ENCODE data around the gene DISC1.

DISC1 gene

DNA sequence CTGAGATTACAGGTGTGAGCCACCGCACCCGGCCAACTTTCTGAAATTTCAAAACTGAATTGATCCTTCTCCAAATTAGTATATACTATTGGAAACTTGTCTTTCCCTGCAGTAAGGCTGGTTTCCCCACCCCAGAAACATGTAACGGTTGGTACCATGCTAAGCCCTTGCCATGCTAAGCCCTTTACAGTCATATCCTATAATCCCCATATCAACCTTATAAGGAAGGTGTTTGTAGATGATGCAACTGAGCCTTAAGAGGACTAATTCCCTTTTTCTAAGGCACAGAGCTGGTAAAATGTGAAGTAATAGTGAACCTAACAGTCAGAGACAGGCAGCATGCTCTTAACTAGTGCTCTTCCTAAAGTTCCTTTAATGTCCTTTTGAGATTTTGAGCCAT, 413.7 kb downstream of the DISC1 start:
- TF ChIP-seq, protein P1, sequence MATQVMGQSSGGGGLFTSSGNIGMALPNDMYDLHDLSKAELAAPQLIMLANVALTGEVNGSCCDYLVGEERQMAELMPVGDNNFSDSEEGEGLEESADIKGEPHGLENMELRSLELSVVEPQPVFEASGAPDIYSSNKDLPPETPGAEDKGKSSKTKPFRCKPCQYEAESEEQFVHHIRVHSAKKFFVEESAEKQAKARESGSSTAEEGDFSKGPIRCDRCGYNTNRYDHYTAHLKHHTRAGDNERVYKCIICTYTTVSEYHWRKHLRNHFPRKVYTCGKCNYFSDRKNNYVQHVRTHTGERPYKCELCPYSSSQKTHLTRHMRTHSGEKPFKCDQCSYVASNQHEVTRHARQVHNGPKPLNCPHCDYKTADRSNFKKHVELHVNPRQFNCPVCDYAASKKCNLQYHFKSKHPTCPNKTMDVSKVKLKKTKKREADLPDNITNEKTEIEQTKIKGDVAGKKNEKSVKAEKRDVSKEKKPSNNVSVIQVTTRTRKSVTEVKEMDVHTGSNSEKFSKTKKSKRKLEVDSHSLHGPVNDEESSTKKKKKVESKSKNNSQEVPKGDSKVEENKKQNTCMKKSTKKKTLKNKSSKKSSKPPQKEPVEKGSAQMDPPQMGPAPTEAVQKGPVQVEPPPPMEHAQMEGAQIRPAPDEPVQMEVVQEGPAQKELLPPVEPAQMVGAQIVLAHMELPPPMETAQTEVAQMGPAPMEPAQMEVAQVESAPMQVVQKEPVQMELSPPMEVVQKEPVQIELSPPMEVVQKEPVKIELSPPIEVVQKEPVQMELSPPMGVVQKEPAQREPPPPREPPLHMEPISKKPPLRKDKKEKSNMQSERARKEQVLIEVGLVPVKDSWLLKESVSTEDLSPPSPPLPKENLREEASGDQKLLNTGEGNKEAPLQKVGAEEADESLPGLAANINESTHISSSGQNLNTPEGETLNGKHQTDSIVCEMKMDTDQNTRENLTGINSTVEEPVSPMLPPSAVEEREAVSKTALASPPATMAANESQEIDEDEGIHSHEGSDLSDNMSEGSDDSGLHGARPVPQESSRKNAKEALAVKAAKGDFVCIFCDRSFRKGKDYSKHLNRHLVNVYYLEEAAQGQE (IDR thresholded peaks at IDR 0.05; ENCODE audit: low read depth) = no peak
- TF ChIP-seq FOXM1 (IDR thresholded peaks at IDR 0.05; ENCODE audit: borderline replicate concordance, low read depth) = no peak
- TF ChIP-seq EP300 (IDR thresholded peaks at IDR 0.05; ENCODE audit: borderline replicate concordance) = no peak
- no peak for TF ChIP-seq TAF1 (IDR thresholded peaks at IDR 0.05; ENCODE audit: low read depth)
- no peak for TF ChIP-seq ZBTB7A (IDR thresholded peaks at IDR 0.05; ENCODE audit: low read depth)
- no peak for TF ChIP-seq CREB1 (IDR thresholded peaks at IDR 0.05; ENCODE audit: low read depth)
- TF ChIP-seq, protein P2, sequence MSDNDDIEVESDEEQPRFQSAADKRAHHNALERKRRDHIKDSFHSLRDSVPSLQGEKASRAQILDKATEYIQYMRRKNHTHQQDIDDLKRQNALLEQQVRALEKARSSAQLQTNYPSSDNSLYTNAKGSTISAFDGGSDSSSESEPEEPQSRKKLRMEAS (IDR thresholded peaks at IDR 0.05) = no peak
- TF ChIP-seq TEAD4 (IDR thresholded peaks at IDR 0.05) = no peak
- TF ChIP-seq, protein P3, sequence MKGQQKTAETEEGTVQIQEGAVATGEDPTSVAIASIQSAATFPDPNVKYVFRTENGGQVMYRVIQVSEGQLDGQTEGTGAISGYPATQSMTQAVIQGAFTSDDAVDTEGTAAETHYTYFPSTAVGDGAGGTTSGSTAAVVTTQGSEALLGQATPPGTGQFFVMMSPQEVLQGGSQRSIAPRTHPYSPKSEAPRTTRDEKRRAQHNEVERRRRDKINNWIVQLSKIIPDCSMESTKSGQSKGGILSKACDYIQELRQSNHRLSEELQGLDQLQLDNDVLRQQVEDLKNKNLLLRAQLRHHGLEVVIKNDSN (IDR thresholded peaks at IDR 0.05) = no peak

DNA sequence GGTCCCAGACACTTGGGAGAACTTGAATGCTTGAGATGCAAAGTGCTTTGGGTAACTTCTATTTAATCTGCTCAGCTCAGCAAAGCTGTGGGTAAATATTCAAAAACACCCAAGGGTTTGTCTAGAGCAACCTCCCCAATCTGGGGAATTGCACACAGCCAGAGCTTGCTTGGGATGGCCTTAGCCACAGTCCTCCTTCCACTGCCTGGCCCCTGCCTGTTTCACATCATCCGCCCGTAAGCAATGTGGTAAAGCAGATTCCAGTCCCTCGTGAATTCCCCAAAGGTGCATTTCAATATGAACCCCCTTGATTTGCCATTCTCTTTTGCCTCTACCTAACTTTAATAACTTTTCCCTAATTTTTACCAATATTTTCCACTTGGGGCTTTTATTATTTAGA, 418.1 kb downstream of the DISC1 start:
- TF ChIP-seq, protein P2 (IDR thresholded peaks at IDR 0.05) = no peak
- TF ChIP-seq TAF1 (IDR thresholded peaks at IDR 0.05; ENCODE audit: low read depth) (no peak), TCF12 (IDR thresholded peaks at IDR 0.05; ENCODE audit: low read depth) (no peak), CEBPB (IDR thresholded peaks at IDR 0.05) (no peak), FOXM1 (IDR thresholded peaks at IDR 0.05; ENCODE audit: borderline replicate concordance, low read depth) (no peak), ZBTB7A (IDR thresholded peaks at IDR 0.05; ENCODE audit: low read depth) (no peak), NFIC (IDR thresholded peaks at IDR 0.05) (no peak), RAD21 (IDR thresholded peaks at IDR 0.05; ENCODE audit: low read depth) (no peak), EP300 (IDR thresholded peaks at IDR 0.05; ENCODE audit: borderline replicate concordance) (no peak), YY1 (IDR thresholded peaks at IDR 0.05; ENCODE audit: low read depth) (no peak), EGR1 (IDR thresholded peaks at IDR 0.05) (no peak), TEAD4 (IDR thresholded peaks at IDR 0.05) (no peak), CREB1 (IDR thresholded peaks at IDR 0.05; ENCODE audit: low read depth) (no peak)
- TF ChIP-seq, protein P3 (IDR thresholded peaks at IDR 0.05) = no peak
- TF ChIP-seq, protein P1 (IDR thresholded peaks at IDR 0.05; ENCODE audit: low read depth) = no peak

DNA sequence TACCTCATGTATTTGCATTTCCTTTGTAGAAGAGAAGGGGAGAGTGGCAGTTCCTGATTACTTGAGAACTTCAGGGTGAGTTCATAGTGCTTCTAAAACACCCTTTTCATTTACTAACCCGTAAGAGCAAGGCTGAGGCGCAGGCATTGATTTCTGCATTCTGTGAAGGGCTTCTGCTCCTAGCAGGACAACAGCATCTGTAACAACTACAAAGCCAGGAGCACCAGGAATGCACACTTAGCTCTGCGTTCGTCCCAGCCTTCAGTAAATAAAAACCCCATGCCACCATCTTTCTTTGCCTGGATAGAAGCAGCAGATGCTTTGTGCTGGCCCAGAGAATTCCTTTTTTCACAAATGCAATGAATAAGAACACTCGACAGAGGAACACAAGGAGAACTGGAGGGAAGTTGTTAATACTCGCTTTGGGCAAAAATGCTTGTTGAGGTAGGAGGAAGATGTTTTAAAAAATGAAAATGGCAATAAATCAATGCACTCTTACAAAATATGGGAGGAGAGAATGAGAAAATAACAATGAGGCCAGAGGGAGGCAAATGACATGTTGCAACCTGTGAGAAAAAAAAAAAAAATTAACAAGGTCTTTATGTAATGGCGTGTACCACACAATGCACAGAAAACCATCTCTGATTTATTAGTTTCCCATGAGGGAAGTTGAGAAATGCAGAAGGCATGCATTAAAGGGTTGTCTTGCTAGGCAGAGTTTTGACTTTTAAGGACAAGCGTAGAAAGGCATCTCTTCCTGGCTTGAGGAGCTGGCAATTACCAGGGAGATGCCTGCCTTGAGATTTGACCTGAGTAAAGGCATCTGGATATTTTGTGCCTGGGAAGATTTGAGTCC, 418.8 kb downstream of the DISC1 start:
- TF ChIP-seq YY1 (IDR thresholded peaks at IDR 0.05; ENCODE audit: low read depth) (no peak), EGR1 (IDR thresholded peaks at IDR 0.05) (no peak), TCF12 (IDR thresholded peaks at IDR 0.05; ENCODE audit: low read depth) (no peak), EP300 (IDR thresholded peaks at IDR 0.05; ENCODE audit: borderline replicate concordance) (no peak), FOXM1 (IDR thresholded peaks at IDR 0.05; ENCODE audit: borderline replicate concordance, low read depth) (no peak), CREB1 (IDR thresholded peaks at IDR 0.05; ENCODE audit: low read depth) (no peak)
- TF ChIP-seq, protein P3 (IDR thresholded peaks at IDR 0.05) = no peak

DNA sequence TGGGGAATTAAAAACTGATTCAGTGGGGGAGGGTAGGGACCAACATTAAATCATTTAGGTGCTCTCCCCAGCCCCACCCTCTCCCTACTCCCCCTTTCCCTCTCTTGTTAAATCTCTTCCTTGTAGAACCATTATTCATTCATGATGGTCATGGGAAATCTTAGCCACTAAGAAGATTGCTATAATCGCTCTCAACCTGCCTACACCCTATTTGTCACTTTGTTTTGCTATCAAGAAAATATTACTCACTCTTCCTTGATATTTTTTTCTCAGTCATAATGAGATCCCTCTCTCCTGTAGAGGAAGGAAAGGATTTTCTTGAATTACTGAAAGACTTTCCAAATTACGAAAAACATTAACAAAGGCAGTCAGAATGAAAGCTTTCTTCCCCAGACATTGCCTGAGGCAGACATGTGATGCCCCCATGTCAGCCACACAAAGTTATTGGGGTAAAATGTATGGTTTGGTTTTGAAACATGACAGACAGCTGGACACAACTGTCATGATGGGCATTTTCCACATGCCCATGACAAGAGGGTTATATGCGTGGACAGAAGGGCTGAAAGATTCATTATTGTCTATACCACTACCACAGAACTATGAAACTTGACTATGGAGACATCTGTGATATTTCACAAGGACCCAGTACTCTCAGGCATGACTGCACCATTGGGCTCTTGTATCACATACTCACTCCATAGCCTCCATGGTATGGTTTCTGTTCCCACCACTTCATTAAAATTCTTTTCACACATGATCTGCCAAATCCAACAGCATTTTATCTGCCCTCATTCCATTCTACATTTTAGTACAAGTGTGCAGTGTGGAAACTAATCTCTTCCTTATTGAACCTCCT, 420.1 kb downstream of the DISC1 start:
- TF ChIP-seq TAF1 (IDR thresholded peaks at IDR 0.05; ENCODE audit: low read depth) (no peak), FOXM1 (IDR thresholded peaks at IDR 0.05; ENCODE audit: borderline replicate concordance, low read depth) (no peak), CEBPB (IDR thresholded peaks at IDR 0.05) (no peak)
- TF ChIP-seq, protein P3 (IDR thresholded peaks at IDR 0.05) = no peak

All from Ishikawa (cell line).